C1 segment of cervical spinal cord (tissue), 14 donors: ENCODE data around the gene CDH4.

Experiments
- DNase-seq, 14 donors: peaks; one replicate each; lab custom pipeline; 2025; lab: John Stamatoyannopoulos, UW

The CDH4 gene

GRCh38 chr20:61535091-61535490, 283.0 kb downstream of the CDH4 start:
- DNase-seq: no peak

- no peak for DNase-seq
Measured at GRCh38 chr20:61535536-61535935, 283.5 kb downstream of the CDH4 start.

GRCh38 chr20:61535956-61536355, 283.9 kb downstream of the CDH4 start:
- DNase-seq: no peak

GRCh38 chr20:61536671-61537070, 284.6 kb downstream of the CDH4 start:
- DNase-seq: no peak

GRCh38 chr20:61537239-61538182, 285.4 kb downstream of the CDH4 start:
- DNase-seq: no peak

- no peak for DNase-seq
Measured at GRCh38 chr20:61538183-61538942, 286.3 kb downstream of the CDH4 start.

- DNase-seq: no peak
Measured at GRCh38 chr20:61538943-61539265, 286.8 kb downstream of the CDH4 start.

- no peak for DNase-seq
Measured at GRCh38 chr20:61539706-61540360, 287.8 kb downstream of the CDH4 start.

GRCh38 chr20:61541537-61541936, 289.5 kb downstream of the CDH4 start:
- DNase-seq: no peak

GRCh38 chr20:61543086-61543485, 291.0 kb downstream of the CDH4 start:
- DNase-seq: no peak

- DNase-seq: no peak
Measured at GRCh38 chr20:61543931-61544745, 292.1 kb downstream of the CDH4 start.

GRCh38 chr20:61544910-61545889, 293.1 kb downstream of the CDH4 start:
- DNase-seq: no peak

- no peak for DNase-seq
Measured at GRCh38 chr20:61546641-61547040, 294.6 kb downstream of the CDH4 start.

GRCh38 chr20:61548069-61548468, 296.0 kb downstream of the CDH4 start:
- no peak for DNase-seq

GRCh38 chr20:61549865-61550264, 297.8 kb downstream of the CDH4 start:
- no peak for DNase-seq

GRCh38 chr20:61551401-61551800, 299.3 kb downstream of the CDH4 start:
- no peak for DNase-seq

GRCh38 chr20:61554617-61555016, 302.6 kb downstream of the CDH4 start:
- no peak for DNase-seq

GRCh38 chr20:61555566-61555965, 303.5 kb downstream of the CDH4 start:
- DNase-seq: no peak

GRCh38 chr20:61556111-61556510, 304.1 kb downstream of the CDH4 start:
- peak in 1 of 14 donors; percentile 16 for DNase-seq

- DNase-seq: no peak
Measured at GRCh38 chr20:61556673-61557072, 304.6 kb downstream of the CDH4 start.
